Stomach (tissue), 9 donors: ENCODE data around the gene CAMK2A. TPM values are rescaled to one million over a fixed set of nuclear protein-coding genes. Genes with fewer than 3 reads are reported as not detected.
A peak's percentile ranks its signal among the peaks of the same experiment; 100 is the strongest.

Source experiments
- DNase-seq, 2 donors: peaks; one replicate each; pipeline versions ENCODE4 v3.0.0 to v3.0.0-alpha.2; 2013 to 2019
- H3K27ac ChIP-seq, 5 donors: fragments of 200-600 bp in 4 of 5; sonication (generic) in 4 of 5; one replicate each; pipeline ENCODE4 v1.5.1; 2013 to 2019; ENCODE audit warnings: mild to moderate bottlenecking in 1 of 5, moderate library complexity in 1 of 5
- H3K27me3 ChIP-seq, 3 donors: fragments of 200-600 bp; sonication (generic); one replicate each; pipeline ENCODE4 v1.5.1; 2017 to 2019; ENCODE audit warnings: mixed run types in 1 of 3
- H3K36me3 ChIP-seq, 4 donors: fragments of 200-600 bp; sonication (generic); 1 replicate in 3 of 4; 2 replicates in 1 of 4; pipeline ENCODE4 v1.5.1; 2016 to 2019
- H3K4me1 ChIP-seq, 4 donors: fragments of 200-600 bp; sonication (generic); one replicate each; pipeline ENCODE4 v1.5.1; 2016 to 2019
- H3K4me3 ChIP-seq, 4 donors: fragments of 200-600 bp; sonication (generic) in 3 of 4; one replicate each; pipeline ENCODE4 v1.5.1; 2016 to 2019; ENCODE audit warnings: mild to moderate bottlenecking in 1 of 4
- H3K9me3 ChIP-seq, 4 donors: fragments of 200-600 bp; sonication (generic); one replicate each; pipeline ENCODE4 v1.5.1; 2016 to 2019
- EP300 ChIP-seq: sonication (generic); formaldehyde crosslinking; IDR thresholded peaks from one replicate; pipeline ENCODE4 v1.6.1; 2017; ENCODE audit warnings: antibody characterized with exemption
- POLR2A ChIP-seq, 4 donors: fragments of 450-650 bp; IDR thresholded peaks; one replicate each; pipeline ENCODE4 v1.6.1; 2016; ENCODE audit warnings: antibody characterized with exemption in 4 of 4, control low read depth in 2 of 4, mild to moderate bottlenecking in 1 of 4, moderate library complexity in 1 of 4
- POLR2AphosphoS5 ChIP-seq, 3 donors: sonication (generic); formaldehyde crosslinking; IDR thresholded peaks; one replicate each; pipeline ENCODE4 v1.6.1; 2016; ENCODE audit warnings: antibody characterized with exemption in 3 of 3
- WGBS, 5 donors: extraction: QIAGEN DNeasy Blood & Tissue Kit in 3 of 5; methylation state at CpG; one replicate each; pipeline versions ENCODE4 v1.1.5 to v1.1.7; 2013 to 2018; 5-methylcytosine and 5-hydroxymethylcytosine counted together
- intact Hi-C: fragments of 100-400 bp; cut with DNase I; formaldehyde crosslinking; loops from one replicate; pipeline ENCODE4 v1.15.1; 2023; ENCODE audit warnings: low total_unique reads
- polyA plus RNA-seq, 3 donors: library from polyadenylated mRNA; stranded (reverse); fragments of 200-250 nt; gene quantifications; one replicate each; pipeline ENCODE4 v1.2.3, GENCODE V29; 2013
- total RNA-seq, 5 donors: library from RNA; depleted of rRNA; stranded (reverse); fragments of >200 nt; gene quantifications; one replicate each; pipeline versions ENCODE4 v1.1.0 to v1.2.3, GENCODE V29; 2014 to 2016
- TF ChIP-seq, protein P1 (sequence below), 7 experiments: fragments of 450-650 bp in 4 of 7; fragments of 200-600 bp in 3 of 7; sonication (generic) in 3 of 7; IDR thresholded peaks; one replicate each; pipeline ENCODE4 v1.5.1; 2016 to 2019; ENCODE audit warnings: antibody characterized with exemption in 7 of 7, control low read depth in 2 of 7, mild to moderate bottlenecking in 1 of 7
- donor health status: healthy with polysubstance abuse.
- donor health status: Bipolar disorder and iron deficiency.
- donor health status: healthy.

The CAMK2A gene
- total and polyA plus RNA-seq, 8 donors = 0.06 to 18.3 (median 0.63) TPM; not detected in 2

GRCh38 chr5:150214289-150214688 lies 75.3 kb downstream of the CAMK2A start:
- 61 to 80% (median 71%) methylated on average over 7 of the region's 7 CpGs for WGBS, 5 donors
- Histone ChIP-seq H3K27me3 (peaks cover 0 to 19% (median 0%) of the 10 kb centered on the region in 3 donors), H3K4me3 (no peak overlapping the region), H3K9me3 (no peaks in the 10 kb centered on the region), H3K4me1 (peaks cover 0 to 24% (median 5%) of the 10 kb centered on the region in 4 donors), H3K27ac (peak overlapping the region in 1 of 5 donors; percentile 17), H3K36me3 (no peaks in the 10 kb centered on the region)
- peak in 1 of 2 donors; percentile 40 for DNase-seq
- intact Hi-C loops = no loop called here
- TF ChIP-seq EP300 (no peak), POLR2A (IDR thresholded peaks at IDR 0.05) (no peak), POLR2AphosphoS5 (IDR thresholded peaks at IDR 0.05) (no peak)
- TF ChIP-seq, protein P1, sequence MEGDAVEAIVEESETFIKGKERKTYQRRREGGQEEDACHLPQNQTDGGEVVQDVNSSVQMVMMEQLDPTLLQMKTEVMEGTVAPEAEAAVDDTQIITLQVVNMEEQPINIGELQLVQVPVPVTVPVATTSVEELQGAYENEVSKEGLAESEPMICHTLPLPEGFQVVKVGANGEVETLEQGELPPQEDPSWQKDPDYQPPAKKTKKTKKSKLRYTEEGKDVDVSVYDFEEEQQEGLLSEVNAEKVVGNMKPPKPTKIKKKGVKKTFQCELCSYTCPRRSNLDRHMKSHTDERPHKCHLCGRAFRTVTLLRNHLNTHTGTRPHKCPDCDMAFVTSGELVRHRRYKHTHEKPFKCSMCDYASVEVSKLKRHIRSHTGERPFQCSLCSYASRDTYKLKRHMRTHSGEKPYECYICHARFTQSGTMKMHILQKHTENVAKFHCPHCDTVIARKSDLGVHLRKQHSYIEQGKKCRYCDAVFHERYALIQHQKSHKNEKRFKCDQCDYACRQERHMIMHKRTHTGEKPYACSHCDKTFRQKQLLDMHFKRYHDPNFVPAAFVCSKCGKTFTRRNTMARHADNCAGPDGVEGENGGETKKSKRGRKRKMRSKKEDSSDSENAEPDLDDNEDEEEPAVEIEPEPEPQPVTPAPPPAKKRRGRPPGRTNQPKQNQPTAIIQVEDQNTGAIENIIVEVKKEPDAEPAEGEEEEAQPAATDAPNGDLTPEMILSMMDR (IDR thresholded peaks at IDR 0.05) = no peak

DNA sequence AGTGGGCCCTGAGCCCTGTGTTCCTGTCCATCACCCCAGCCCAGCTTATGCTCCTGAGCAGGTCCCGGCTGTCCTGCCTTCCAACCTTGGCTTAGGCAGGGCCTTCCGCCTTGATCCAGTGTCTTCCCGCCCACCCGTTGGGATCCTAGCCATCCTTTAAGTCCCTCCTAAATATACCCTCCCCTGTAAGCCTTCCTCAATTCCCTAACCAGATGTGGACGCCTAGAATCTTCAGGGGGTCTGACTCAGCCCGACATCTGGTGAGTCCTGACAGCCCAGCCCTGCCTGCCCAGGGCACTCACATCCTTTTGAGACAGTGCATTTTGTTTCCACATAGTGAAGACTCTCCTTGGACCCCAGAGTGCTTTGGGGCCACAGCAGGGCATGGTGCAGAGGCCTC lies 76.0 kb downstream of the CAMK2A start:
- intact Hi-C loops = no loop called here

DNA sequence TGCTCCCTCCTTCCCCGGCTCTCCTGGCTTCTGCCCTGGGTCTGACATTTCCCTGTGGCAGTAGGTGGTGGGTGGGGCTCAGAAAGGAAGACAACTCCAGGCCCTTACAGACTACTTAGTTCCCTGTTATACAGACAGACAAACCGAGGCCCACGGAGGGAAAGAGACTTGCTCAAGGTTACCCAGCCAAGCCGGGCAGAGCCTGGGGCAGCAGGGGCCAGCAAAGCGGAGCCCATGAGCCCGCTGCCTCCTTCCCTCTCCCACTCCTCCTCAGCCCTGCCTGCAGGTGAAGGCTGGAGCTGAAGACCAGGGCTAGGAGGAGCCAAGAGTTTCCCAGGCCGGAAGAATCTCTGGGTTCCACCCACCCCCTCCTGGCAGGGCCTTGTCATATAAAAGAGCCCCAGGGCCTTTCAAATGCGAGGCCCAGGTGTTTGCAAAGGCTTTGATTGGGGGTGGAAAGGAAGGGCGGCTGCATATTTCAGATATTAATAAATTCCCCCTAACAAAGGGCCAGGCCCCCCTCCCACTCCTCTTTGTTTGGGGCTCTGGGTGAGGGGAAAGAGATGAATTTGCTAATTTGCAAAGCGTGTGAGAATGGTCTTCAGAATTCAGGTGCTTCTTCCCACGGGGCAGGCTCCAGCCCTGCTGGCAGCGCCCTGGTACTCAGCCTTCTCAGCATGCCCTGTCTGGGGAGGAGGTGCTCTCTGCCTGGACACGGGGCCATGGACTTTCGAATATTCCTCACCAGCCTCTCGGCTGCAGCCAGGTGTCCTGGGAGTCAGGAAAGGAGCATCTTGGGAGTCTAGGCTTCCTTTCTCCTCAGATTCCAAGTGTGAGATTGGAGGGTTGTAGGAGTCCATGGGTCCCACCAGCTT lies 78.2 kb downstream of the CAMK2A start:
- intact Hi-C loops = no loop called here
- WGBS, 5 donors = 73 to 83% (median 76%) methylated on average over 14 to 15 of the region's 15 CpGs
- DNase-seq = peak in 1 of 2 donors; percentile 66
- Histone ChIP-seq H3K36me3 (no peaks in the 10 kb centered on the region), H3K27ac (no peak overlapping the region), H3K27me3 (peaks cover 0 to 16% (median 4%) of the 10 kb centered on the region in 3 donors), H3K4me3 (no peak overlapping the region), H3K4me1 (peaks cover 0 to 12% (median 0%) of the 10 kb centered on the region in 4 donors), H3K9me3 (no peaks in the 10 kb centered on the region)
- TF ChIP-seq EP300 (no peak), POLR2A (IDR thresholded peaks at IDR 0.05) (no peak), POLR2AphosphoS5 (IDR thresholded peaks at IDR 0.05) (no peak)
- TF ChIP-seq, protein P1 (IDR thresholded peaks at IDR 0.05) = no peak

More for the DNA sequence above, 76.0 kb downstream of the CAMK2A start:
- Histone ChIP-seq H3K36me3 (no peaks in the 10 kb centered on the region), H3K27ac (no peak overlapping the region), H3K9me3 (no peaks in the 10 kb centered on the region), H3K4me1 (peaks cover 0 to 24% (median 5%) of the 10 kb centered on the region in 4 donors), H3K27me3 (peaks cover 0 to 20% (median 4%) of the 10 kb centered on the region in 3 donors), H3K4me3 (no peak overlapping the region)
- 78 to 85% (median 81%) methylated on average over 6 of the region's 6 CpGs for WGBS, 5 donors
- DNase-seq = peak in 1 of 2 donors; percentile 73
- TF ChIP-seq, protein P1 (IDR thresholded peaks at IDR 0.05) = no peak
- TF ChIP-seq POLR2AphosphoS5 (IDR thresholded peaks at IDR 0.05) (no peak), POLR2A (IDR thresholded peaks at IDR 0.05) (no peak), EP300 (no peak)

- WGBS, 5 donors = 56 to 85% (median 81%) methylated on average over 3 to 6 of the region's 6 CpGs
- Histone ChIP-seq H3K9me3 (no peaks in the 10 kb centered on the region), H3K4me1 (peaks cover 0 to 4% (median 0%) of the 10 kb centered on the region in 4 donors), H3K36me3 (no peaks in the 10 kb centered on the region), H3K27ac (no peak overlapping the region), H3K4me3 (no peak overlapping the region), H3K27me3 (peaks cover 0 to 13% (median 4%) of the 10 kb centered on the region in 3 donors)
- intact Hi-C loops = no loop called here
- no peak for DNase-seq
- TF ChIP-seq POLR2AphosphoS5 (IDR thresholded peaks at IDR 0.05) = no peak
- TF ChIP-seq, protein P1 (IDR thresholded peaks at IDR 0.05) = no peak
- TF ChIP-seq POLR2A (IDR thresholded peaks at IDR 0.05) = no peak
- no peak for TF ChIP-seq EP300
These were observed 78.9 kb downstream of the CAMK2A start for GRCh38 chr5:150210644-150211043.
